ENCODE results near the gene SIGLEC1. TPM values are rescaled to one million over a fixed set of nuclear protein-coding genes. Genes with fewer than 3 reads are reported as not detected.

The SIGLEC1 gene
- total and polyA plus RNA-seq, 2 donors (not counting 3 experiments of a cell fraction or from before 2014, with no cell fraction given): not detected

DNA sequence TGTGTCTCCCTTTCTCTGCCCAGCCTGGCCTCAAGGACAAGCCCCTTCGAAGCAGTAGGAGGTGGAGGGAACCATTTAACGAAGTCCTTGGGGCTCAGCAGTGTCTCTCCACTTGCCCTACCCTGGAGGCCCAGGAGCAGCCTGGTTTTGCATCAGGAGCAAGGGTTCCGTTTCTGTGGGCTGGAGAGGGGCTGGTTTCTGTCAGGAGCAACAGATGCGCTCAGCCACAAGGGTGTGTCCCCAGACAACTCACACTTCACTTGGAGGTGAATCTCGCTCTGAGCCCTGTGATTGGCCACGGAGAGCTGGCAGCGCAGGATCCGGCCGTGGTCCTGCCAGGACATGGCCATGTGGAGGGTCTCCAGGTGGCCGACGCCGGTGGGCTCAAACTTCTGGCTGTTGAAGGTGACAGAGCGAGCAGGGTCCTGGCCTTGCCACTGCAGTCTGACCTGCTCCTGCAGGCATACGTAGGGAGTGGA, 6.9 kb downstream of the SIGLEC1 start:
- Histone ChIP-seq H3K27ac (ENCODE audit: insufficient read depth, low read depth, low read length) (no peak overlapping the region), H3K9ac (replicated peaks; ENCODE audit: extremely low read depth, insufficient read depth, low read length) (no peak overlapping the region), H3K9me1 (replicated peaks; ENCODE audit: control insufficient read depth, extremely low read depth, insufficient read depth, low read length) (no peaks in the 10 kb centered on the region), H3K9me3 (replicated peaks; ENCODE audit: control insufficient read depth, insufficient read depth, low read length) (no peaks in the 10 kb centered on the region), H3K27me3 (ENCODE audit: control insufficient read depth in 2 of 2, insufficient read depth in 2 of 2, low read length in 2 of 2) (no peaks in the 10 kb centered on the region), H4K20me1 (replicated peaks; ENCODE audit: control insufficient read depth, extremely low read depth, insufficient read depth, low read length) (no peaks in the 10 kb centered on the region), H3K4me1 (ENCODE audit: control insufficient read depth, extremely low read depth, insufficient read depth, low read length) (no peaks in the 10 kb centered on the region), H3K4me3 (replicated peaks in 1 of 3; ENCODE audit: insufficient read depth in 1 of 3, low read depth in 1 of 3, low read length in 3 of 3) (no peak overlapping the region), H3K4me2 (ENCODE audit: insufficient read depth, low read length) (no peak overlapping the region), H3K79me2 (ENCODE audit: control insufficient read depth, insufficient read depth, low read length) (no peaks in the 10 kb centered on the region), H3K36me3 (ENCODE audit: control insufficient read depth in 2 of 2, extremely low read depth in 1 of 2, insufficient read depth in 2 of 2, low read length in 2 of 2) (no peaks in the 10 kb centered on the region), H2AFZ (ENCODE audit: low read depth, low read length) (no peak overlapping the region)
- no TSS peak for BruUV-seq (replicated peaks)
- CTCF ChIA-PET: interaction anchor here (0.8 to 3.7 kb wide), 3 partner anchors 29 to 63 kb away, joined by 3 to 22 read pairs (median 16); partner anchors contain the start of gene ADISSP
- intact Hi-C loops (cut with micrococcal nuclease) (no loop called here), dilution Hi-C loops (cut with MboI; ENCODE audit: extremely low pct_ligation_motif_present, low sequenced_read_pairs) (no loop called here)
- TF ChIP-seq GATA2 (IDR thresholded peaks at IDR 0.05; ENCODE audit: insufficient read depth, insufficient read length, low read depth, low read length) (no peak), MYC (IDR thresholded peaks at IDR 0.05; ENCODE audit: low read depth, low read length) (no peak), JUN (IDR thresholded peaks at IDR 0.05; ENCODE audit: borderline replicate concordance, insufficient read depth, insufficient read length, low read depth) (no peak), POLR2A (IDR thresholded peaks at IDR 0.05; ENCODE audit: low read depth, low read length) (no peak), EZH2 (IDR thresholded peaks at IDR 0.05; ENCODE audit: borderline replicate concordance, low read depth, low read length, severe bottlenecking) (no peak), FOS (IDR thresholded peaks at IDR 0.05; ENCODE audit: borderline replicate concordance, insufficient read depth, low read length) (no peak), POLR2AphosphoS5 (IDR thresholded peaks at IDR 0.05; ENCODE audit: insufficient read depth, low read depth, low read length) (no peak)
- TF ChIP-seq, protein P1, sequence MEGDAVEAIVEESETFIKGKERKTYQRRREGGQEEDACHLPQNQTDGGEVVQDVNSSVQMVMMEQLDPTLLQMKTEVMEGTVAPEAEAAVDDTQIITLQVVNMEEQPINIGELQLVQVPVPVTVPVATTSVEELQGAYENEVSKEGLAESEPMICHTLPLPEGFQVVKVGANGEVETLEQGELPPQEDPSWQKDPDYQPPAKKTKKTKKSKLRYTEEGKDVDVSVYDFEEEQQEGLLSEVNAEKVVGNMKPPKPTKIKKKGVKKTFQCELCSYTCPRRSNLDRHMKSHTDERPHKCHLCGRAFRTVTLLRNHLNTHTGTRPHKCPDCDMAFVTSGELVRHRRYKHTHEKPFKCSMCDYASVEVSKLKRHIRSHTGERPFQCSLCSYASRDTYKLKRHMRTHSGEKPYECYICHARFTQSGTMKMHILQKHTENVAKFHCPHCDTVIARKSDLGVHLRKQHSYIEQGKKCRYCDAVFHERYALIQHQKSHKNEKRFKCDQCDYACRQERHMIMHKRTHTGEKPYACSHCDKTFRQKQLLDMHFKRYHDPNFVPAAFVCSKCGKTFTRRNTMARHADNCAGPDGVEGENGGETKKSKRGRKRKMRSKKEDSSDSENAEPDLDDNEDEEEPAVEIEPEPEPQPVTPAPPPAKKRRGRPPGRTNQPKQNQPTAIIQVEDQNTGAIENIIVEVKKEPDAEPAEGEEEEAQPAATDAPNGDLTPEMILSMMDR (IDR thresholded peaks at IDR 0.05; ENCODE audit: extremely low read depth in 1 of 2, insufficient read depth in 1 of 2, low read depth in 1 of 2, low read length in 2 of 2): no peak
- TF ChIP-seq, protein P2, sequence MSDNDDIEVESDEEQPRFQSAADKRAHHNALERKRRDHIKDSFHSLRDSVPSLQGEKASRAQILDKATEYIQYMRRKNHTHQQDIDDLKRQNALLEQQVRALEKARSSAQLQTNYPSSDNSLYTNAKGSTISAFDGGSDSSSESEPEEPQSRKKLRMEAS (IDR thresholded peaks at IDR 0.05; ENCODE audit: insufficient read depth, insufficient read length): no peak
- DNase-seq (ENCODE audit: low read depth, low spot score) (no peak), FAIRE-seq (no peak)
- POLR2A ChIA-PET: no interaction called here
